Measurements from ENCODE around the gene CPA1.

The CPA1 gene

DNA sequence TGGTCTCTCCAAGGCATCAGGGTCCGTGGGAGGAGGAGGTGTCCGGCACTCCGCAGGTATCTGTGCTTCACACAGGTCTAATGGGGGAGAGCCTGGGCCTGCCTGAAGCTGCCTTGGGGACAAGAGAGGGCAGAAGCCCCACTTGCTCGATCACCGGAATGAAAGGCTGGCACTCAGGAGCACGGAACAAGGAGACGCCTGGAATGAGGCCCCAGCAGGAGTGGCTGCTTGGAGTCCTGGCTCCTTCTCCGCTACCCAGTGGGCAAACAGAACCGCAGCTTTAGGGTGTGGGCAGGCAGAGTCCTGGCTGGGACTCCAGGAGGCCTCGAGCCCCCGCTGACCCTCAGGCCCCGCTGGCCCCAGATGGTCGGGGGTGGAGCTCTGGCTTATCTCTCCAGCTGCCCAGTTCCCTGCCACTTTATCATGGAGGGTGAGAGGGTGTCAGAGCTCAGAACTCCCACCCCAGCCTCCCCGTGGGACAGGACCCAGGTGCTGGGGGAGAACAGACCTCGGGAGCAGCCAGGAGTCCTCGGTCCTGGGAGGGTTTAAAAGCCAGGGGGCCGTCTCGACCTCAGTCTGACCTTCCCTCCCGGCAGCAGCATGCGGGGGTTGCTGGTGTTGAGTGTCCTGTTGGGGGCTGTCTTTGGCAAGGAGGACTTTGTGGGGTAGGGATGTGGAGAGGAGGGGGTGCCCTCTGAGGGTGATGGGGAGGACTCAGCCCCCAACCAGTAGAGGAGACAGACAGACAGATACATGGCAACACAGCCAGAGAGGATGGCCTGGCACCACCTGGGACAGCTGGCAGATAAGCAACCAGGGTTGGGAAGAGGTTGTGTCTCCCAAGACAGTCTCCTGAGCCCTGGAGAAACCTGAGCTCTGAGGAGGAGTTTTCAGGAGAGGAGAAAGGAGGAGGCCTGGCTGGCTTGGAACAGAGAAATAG, at the start of gene CPA1:
Gene CPA1, plus strand, starts transcription at position 574 of the 940 bp plus-strand sequence. Its CDS starts 27 bp downstream, at position 601.
- DNase-seq (ENCODE audit: extremely low read depth in 1 of 2, low read depth in 1 of 2) = no peak

DNA sequence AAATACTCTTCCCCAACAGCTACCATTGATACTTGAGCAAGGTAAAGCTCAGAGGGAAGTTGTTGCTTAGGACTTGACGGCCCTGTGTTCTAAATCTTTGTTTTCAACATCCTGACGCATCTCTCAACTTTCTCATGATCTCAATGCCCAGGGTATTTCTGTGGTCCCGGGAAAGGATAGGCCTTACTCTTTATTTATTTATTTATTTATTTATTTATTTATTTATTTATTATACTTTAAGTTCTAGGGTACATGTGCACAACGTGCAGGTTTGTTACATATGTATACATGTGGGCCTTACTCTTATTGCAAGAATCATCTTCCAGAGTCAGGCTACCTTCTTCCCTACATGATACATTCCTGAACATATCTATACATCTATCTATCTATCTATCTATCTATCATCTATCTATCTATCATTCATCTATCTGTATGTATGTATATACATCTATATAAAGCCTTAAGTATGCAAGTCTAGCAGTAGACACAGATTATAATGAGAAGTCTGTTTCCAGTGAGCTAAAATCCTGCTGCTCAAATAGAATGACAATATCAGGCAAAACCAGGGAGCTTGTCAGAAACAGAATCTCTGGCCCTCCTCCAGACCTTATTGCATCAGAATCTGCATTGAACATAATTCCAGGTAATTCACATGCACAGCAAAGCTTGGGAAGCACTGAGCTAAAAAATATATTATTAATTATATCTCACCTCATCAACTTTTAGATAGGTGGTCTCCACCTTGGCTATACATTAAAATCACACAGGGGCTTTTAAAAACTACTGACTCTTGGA, 47.8 kb upstream of the CPA1 start:
- DNase-seq (ENCODE audit: extremely low read depth in 1 of 2, low read depth in 1 of 2) = no peak

DNA sequence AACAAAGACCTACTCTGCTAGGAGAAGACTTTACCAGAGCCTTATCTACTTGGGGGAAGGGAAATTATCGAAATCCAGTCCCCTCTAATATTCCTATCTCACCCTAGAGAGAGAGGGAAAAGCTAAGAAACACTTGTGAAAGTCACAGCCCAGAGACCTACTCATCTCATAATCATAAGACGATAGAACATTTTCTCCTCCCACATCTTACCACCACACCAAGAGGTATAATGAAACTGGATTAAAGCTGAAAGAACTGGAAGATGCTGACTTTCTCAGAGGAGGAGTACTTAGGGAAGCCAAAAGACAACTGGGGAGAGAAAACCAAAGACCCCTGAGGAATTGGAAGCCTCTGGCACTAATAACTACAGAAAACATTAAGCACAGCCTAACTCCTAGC, 46.5 kb upstream of the CPA1 start:
- no peak for DNase-seq (ENCODE audit: extremely low read depth in 1 of 2, low read depth in 1 of 2)

DNA sequence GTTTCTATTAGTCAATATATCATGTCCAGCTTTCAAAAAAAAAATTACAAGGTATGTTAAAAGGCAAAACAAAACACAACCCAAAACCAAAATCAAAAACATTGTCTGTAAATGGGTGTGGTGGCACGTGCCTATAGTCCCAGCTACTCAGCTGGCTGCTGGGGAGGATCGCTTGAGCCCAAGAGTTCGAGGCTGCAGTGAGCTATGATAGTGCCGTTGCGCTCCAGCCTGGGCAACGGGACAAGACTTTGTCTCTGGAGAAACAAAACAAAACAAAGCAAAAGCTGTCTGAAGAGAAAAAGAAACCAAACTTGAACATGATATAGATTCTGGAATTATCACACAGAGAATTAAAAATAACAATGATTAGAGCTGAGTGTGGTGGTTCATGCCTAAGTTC, 46.0 kb upstream of the CPA1 start:
- DNase-seq (ENCODE audit: extremely low read depth in 1 of 2, low read depth in 1 of 2) = no peak

DNA sequence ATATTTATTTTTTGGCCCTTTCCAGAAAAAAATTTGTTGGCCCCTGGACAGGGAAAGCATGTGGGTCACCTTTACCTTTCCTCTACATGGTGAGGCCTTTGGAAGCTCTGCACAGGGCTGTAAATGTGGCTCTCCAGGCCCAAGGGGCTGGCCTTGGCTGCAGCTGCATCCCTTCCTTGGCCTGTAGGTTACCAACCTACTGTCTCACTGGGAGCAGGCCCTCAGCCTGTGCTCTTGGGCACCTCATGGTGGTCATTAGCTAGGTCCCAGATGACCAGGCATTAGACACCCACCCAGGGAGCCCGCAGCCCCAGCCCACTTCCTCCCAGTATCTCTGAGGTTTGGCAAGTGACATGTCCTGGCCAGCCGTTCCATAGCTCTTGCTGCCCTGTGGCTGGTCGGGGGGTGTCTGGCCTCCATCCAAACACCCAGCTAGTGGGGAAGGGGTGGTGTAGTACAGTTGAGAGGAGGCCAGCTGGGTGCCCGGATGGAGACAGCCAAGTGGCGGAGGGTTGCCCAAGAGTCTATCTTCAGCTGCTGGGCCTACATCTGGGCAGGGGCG, 42.8 kb upstream of the CPA1 start:
- no peak for DNase-seq (ENCODE audit: extremely low read depth in 1 of 2, low read depth in 1 of 2)

DNA sequence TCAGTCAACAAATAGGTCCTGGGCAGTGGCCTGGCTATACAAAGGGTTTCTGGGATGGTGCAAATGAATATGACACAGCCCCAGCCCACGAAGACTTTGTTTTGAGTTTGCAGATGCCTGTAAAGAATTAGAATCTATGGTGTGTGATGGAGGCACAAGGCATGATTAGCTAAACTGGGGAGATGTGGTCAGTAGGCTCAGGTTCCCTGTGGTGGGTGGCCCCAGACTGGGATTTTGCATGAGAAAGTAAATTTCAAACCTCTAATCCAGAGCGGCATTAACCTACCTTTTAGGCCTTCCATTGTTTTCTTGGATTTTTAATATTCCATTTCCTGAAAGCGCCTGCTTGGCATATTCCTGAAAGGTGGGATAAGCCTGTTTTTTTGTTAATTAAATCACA, 42.1 kb upstream of the CPA1 start:
- DNase-seq (ENCODE audit: extremely low read depth in 1 of 2, low read depth in 1 of 2) = no peak

DNA sequence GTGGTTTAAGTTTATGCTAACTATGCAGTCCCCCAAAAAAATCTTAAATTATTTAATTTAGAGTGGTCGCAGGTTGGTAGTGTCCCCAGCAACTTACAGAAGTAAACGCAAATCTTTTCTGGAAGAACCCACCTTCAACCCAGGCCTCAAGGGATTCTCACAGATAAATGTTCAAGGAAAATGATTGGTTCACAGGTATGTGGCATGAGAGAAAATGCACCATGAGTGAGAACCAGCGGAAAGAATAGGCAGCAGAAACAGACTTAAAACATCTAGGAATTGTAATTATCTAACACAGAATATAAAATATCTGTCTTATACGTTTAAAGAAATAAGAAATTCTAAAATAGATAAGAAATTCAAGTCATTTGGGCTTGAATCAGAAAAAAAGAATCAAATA, 38.4 kb upstream of the CPA1 start:
- no peak for DNase-seq (ENCODE audit: extremely low read depth in 1 of 2, low read depth in 1 of 2)

DNA sequence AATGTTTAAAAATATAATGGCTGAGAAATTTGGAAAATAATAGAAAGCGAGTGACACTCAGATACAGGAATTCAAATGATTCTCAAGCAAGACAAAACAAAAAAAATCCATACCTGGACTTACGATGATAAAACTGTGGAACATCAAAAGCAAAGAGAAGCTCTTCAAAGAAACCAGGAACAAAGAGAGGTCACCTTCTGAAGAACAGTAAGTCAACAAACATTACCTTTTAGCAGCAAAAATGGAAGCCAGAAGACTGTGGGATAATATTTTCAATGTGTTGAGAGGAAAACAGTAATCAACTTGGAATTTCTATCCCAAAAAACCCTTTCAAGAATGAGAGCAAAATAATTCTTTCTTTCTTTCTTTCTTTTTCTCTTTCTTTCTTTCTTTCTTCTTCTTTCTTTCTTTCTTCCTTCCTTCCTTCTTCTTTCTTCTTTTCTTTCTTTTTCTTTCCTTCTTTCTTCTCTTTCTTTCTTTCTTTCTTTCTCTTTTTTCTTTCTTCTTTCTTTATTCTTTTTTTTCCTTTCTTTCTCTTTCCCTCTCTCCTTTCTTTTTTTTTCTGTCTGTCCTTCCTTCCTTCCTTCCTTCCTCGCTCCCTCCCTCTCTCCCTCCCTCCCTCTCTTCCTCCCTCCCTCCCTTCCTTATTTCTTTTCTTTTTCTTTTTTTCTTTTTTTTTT, 37.5 kb upstream of the CPA1 start:
- DNase-seq (ENCODE audit: extremely low read depth in 1 of 2, low read depth in 1 of 2) = no peak

DNA sequence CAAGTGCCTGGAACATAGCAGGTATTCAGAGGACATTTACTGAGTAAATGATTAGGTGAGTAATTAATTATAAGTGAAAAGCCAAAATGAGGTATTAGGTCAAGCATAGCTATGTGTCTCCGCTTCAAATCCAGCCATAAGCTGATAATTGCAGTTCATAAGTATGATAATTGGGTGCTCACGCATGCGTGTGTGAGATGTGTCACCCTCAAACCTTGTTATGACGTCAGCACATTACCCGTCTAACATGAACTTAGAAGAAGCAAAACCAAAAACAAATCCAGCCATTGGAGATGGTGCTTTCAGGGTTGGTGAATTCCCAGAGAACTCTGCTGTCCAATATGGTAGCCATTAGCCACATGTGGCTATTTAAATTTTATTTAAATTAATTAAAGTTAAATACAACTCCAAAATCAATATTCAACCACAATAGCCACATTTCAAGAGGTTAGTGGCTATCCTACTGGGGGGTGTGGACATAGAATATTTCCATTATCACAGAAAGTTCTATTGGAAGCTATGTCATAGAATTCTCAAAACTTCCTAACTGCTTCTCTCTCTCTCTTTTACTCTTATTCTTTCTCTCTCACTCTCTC, 35.9 kb upstream of the CPA1 start, which contains the start of gene CPA5:
Gene CPA5, plus strand, starts transcription at position 546 of the 596 bp plus-strand sequence. CDS start 1,670 bp downstream, outside the sequence.
- no peak for DNase-seq (ENCODE audit: extremely low read depth in 1 of 2, low read depth in 1 of 2)

DNA sequence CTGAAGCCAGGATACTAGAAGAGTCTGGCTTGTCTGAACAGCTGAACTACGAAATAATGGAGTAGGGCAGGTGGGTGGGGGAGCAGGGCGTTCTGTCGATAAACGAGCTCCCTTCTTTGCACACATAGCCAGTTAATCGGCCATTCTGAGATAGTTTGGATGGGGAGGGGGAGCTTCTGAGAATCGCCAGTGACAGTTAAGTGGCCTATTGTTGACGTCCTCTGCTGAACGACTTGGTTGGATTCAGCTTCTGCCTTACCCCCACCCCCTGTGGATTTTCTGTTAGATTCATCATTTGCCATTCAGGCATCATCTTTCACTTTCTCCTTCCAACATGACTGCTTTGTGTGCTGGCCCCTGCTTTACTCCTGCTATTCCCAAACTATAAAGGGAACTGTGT, 35.2 kb upstream of the CPA1 start:
- DNase-seq (ENCODE audit: extremely low read depth in 1 of 2, low read depth in 1 of 2) = no peak

DNA sequence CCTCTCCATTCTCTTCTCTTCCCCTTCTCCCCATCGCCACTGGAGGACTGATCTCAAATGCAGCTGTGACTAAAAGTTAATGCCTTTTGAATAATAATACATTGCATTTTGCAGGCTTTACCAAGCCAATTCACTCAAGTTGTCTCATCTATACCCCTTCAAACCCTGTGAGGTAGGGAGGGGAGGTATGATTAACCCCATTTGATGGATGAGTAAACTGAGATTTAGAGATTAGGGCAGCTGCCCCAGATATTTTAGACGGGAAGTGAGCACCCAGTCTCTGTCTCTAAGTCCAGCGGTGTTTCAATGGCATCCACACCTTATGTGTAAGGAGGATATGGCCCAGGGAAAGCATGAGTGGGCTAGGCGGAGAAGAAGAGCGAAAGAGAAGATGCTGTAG, 34.6 kb upstream of the CPA1 start:
- DNase-seq (ENCODE audit: extremely low read depth in 1 of 2, low read depth in 1 of 2) = no peak

DNA sequence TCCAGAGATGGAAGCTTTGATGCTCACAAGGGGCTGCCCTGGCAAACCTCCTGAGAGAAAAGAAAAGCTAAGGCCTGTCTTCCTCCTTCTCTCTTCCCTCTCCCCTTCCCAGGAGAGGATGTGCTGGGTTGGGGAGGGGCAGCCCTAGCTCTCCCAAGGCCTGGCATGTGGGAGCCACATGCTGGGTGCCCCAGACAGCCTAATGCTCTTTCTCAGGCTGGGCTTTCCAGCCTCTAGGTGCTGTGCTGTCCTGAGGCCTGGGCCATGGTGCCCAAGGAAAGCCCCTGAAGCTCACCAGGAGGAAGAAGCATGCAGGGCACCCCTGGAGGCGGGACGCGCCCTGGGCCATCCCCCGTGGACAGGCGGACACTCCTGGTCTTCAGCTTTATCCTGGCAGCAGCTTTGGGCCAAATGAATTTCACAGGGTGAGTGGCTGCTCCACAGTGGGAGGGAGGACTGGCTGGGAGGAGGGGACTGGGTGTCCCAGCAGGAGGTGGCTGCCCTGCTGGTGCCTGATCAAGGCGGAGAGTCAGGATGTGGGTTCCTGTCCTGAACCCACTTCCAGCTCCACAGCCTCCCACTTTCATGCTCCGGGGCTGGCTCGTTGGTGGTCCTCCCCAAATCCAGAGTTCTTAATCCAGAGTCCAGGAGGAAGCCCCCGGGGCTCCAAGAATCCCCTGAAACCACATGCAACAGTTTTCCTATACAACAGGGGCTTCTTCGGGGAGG, 34.0 kb upstream of the CPA1 start:
- DNase-seq (ENCODE audit: extremely low read depth in 1 of 2, low read depth in 1 of 2) = no peak

DNA sequence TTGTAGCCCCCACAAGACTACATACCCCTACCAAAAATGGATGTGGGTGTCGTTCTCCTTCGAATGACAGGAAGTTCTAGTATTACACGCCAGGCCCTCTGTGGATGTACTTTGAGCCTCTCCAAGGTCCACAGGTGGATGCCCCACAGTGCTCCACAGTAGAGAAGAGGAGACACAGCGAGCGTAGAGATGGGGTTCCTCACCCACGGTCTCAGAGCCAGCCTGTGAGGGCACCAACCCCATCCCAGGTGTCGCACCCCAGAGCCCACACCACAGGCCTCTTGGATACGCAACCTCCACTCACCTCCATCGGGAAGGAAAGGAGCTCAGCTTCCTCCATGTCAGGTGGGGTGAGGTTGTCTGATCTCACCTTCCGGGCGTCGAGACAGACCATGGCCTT, 33.4 kb upstream of the CPA1 start:
- no peak for DNase-seq (ENCODE audit: extremely low read depth in 1 of 2, low read depth in 1 of 2)

DNA sequence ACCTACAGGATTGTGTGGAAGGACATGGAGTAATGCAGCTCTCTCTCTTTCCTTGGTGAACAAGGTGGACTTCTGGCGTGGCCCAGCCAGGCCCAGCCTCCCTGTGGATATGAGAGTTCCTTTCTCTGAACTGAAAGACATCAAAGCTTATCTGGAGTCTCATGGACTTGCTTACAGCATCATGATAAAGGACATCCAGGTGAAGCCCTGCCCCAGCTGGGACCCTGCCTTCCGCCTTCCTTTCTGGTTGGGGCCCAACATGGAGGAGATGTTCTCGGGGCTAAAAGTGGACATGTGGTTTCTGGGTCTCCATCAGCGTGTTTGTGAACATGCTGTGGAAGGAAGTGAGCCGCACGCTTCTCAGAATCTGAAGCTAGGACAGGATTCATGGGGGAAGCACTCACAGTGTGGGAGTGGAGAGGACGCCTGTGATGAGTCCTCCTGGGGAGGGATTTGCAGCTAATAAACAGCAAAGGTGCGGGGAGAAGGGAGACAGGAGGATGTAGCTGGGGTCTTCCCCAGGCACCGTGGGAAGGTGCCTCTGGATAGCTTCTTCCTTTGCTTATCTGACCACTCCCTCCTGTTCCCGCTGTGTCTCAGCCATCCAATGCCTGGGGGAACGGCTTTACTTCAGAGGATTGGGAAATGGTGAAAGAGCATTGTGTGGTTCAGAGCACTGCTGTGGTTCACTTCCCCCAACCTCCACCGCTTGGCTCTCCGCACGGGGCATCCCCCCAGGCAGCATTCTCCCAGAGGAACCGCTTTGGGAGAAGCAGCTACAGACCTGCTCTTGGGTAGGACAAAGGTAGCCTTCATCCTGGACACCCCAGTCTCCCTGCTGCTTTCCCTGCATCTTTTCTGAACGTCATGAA, 30.1 kb upstream of the CPA1 start:
- no peak for DNase-seq (ENCODE audit: extremely low read depth in 1 of 2, low read depth in 1 of 2)

DNA sequence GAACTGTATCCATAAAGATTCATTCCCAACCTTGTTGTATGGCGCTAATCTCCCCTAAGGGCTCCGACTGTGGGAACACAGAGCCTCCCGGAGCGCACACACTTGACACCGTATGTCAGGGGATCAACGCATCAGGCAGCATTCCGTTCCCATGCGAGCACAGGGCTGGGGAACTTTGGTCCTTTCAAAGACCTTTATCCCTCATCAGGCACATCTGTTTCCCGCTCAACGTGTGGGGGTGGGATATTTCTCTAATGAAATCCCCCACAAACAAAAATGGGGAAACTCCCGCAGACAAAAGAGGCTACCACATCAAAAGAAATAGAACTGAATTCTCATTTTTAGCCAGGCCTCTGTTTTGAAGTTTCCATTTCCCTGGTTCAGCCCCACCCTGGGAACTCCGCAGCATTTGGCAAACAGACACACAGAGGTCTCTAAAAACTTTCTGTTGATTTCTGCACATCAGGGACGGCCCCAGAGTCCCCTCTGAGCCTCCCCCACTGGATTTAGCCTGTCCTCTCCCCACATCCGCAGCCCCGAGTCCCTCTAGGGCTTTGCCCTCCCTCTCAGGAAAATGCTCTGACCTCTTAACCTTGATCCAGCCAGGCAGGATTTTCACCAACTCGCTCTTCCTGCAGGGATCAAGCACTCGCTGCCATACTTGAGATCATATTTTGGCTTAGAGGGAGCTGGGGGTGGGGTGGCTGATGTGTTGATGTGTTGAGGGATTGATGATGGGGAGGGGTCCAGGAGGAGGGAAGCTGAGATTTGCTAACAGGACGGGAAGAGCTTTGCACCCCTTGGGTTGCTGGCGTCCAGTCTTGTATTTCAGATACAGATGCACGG, 29.1 kb upstream of the CPA1 start:
- no peak for DNase-seq (ENCODE audit: extremely low read depth in 1 of 2, low read depth in 1 of 2)

DNA sequence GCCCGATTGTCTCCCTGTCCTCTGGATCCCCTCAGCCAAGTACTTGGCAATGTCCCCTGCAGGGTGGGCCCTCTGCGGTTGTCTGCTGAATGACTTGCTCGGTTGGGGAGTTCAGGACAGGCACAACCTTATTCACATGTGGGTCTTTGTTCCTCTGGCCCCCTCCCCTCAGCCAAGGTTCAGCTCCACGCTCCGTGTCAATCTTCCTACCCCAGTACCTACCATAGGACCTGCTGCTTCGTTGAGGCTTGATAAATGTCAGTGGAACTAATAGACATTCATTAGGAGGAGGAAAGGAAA, 28.6 kb upstream of the CPA1 start:
- DNase-seq (ENCODE audit: extremely low read depth in 1 of 2, low read depth in 1 of 2) = no peak

DNA sequence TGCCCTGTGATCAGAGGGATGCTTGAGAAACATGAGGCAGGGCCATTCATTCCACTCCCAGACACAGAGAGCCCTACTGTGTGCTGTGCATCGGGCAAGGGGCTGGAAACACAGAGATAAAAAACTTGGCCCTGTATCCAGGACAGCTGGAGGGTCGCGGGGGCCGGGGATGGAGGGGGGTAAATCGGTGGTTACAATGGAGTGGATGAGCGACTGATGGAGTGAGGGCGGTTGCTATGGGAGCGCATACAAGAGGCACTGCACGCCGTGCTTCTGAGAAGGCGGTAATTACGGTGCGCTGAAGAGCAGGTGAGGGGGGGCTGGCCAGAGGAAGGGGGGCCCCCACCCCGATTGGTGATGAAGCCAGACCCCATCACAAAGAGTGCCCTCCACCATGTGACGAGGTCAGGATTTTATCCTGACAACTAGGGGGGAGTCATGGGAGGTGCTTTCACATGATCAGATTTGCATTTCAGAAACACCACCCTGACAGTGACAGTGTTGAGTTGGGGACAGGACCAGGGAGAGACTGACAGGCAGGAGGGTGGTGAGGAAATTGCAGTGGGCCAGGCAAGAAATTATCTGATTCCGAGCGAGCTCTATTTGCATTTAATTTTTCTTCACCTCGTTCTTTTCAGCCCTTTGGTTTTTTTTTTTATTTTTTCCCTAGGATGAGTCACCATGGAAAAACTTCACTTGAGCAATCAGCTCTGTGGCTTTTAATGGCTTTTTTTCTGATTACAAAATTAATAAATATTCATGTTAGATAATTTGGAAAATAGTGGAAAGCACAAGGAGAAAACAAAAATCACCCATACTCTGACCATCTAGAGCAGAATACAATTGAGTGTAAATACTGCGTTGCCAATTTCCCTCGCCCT, 27.9 kb upstream of the CPA1 start:
- no peak for DNase-seq (ENCODE audit: extremely low read depth in 1 of 2, low read depth in 1 of 2)
